GM19351 (cell line): ENCODE data around the gene SYNDIG1.

Experiments
- ATAC-seq: cut with Tn5 transposase; IDR thresholded peaks from one replicate; pipeline ENCODE4 v1.9.1; 2021; ENCODE audit warnings: mild to moderate bottlenecking, moderate library complexity; ENCODE audit not compliant: unreplicated experiment

Gene SYNDIG1

GRCh38 chr20:24470746-24471582 lies 1.5 kb downstream of the SYNDIG1 start:
- ATAC-seq: no peak

DNA sequence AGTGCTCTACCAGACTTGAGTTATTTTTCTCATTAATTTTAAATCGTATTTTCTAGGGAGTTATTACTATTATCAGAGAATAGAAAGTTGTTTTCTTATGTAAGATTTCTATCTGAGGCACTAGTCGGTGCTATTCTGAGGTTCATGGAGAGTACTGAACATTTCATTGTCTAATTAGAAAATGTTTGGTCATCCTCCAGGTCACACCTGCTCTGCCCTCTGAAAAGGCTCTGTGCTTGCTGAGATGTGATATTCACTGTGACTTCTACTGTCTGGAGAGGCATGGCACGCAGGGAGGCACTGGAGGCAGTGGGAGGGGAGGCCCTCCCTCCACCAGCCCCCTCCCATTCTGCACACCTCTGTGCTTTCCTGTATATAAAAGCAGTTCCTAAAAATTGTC lies 3.0 kb downstream of the SYNDIG1 start:
- no peak for ATAC-seq

- no peak for ATAC-seq
These were observed 4.2 kb downstream of the SYNDIG1 start for GRCh38 chr20:24473435-24474223.

- ATAC-seq: no peak
These were observed 8.6 kb downstream of the SYNDIG1 start for GRCh38 chr20:24477831-24478547.

DNA sequence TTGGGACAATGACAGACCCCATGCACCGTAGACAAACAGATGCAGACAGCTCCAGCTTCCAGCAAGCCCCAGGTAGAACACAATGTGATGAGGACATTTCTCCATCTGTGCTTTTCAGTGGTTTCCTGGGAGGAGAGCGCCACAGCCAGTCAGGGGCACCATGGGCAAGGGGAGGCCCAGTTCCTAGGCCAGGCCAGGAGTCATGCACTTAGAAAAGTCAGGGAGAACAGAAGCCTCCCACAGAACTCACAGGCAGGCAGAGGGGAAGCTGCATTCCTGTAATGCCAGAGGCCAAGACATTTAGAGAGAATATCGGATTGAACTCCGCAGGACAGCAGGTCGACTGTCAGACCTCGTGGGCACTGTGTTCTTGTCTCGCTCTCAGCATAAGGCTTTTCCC lies 9.2 kb downstream of the SYNDIG1 start:
- ATAC-seq: no peak

DNA sequence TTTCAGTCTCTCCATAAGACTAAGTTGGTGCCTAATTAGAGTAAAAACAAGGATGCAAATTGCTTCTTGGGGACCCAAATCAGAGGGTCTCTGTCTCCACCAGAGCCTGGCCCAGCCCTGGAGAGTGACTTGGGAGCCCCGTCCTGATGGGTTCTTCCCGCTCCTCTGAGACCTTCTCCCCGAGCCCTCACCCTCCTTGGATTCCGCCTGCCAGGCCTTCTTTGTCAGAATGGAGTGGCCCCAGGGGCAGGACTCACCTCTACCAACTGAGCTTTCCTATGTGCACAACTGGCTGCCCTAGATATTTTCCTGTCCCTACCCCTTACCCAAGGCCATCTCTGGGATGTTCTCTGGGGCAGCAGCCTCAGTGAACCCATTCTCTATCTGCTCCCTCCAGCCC lies 9.7 kb downstream of the SYNDIG1 start:
- no peak for ATAC-seq

DNA sequence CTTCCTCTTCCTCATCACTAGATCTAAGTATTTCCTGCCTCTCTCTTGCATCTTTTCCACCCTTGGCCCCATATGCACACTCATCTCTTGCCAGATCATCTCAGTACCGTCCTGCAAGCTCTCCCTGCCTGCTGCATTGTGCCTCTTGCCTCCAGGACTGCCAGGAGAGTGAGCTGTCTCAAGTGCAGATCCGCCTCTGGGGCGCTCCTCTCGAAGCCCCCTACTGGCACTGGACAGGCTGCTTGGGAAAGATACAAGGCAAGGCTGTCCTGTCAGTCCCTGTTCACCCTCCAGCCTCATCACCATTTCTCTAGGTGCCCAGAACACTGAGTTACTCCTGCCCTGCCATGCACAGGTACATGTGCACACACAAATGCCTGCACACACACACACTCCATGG lies 10.2 kb downstream of the SYNDIG1 start:
- ATAC-seq: no peak

- no peak for ATAC-seq
These were observed 11.1 kb downstream of the SYNDIG1 start for GRCh38 chr20:24480509-24480908.

GRCh38 chr20:24481173-24481572 lies 11.7 kb downstream of the SYNDIG1 start:
- no peak for ATAC-seq

GRCh38 chr20:24483435-24484080 lies 14.1 kb downstream of the SYNDIG1 start:
- ATAC-seq: no peak

- no peak for ATAC-seq
These were observed 14.6 kb downstream of the SYNDIG1 start for GRCh38 chr20:24484081-24484450.

GRCh38 chr20:24485981-24486380 lies 16.6 kb downstream of the SYNDIG1 start:
- ATAC-seq: no peak

DNA sequence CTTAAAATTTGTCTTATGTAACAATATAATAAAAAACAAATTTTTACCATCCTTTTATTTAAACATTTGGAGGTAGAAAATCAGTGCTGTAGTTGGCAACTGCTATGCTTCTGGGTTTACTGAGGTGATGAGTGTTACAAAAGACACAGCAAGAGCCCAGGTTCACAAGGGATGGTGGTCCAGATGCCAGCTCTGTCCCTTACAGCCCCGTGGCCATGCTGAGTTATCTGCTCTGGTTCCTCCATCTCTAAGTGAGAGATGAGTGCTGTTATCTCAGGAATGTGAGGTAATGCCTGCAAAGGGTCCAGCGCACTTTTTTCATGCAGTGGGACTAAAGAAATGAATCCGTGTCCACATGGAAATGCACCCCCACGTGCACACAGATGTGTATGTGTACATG lies 17.8 kb downstream of the SYNDIG1 start:
- ATAC-seq: no peak

- ATAC-seq: no peak
These were observed 18.2 kb downstream of the SYNDIG1 start for GRCh38 chr20:24487648-24488047.

GRCh38 chr20:24488064-24488799 lies 18.8 kb downstream of the SYNDIG1 start:
- ATAC-seq: no peak

GRCh38 chr20:24488800-24489175 lies 19.4 kb downstream of the SYNDIG1 start:
- ATAC-seq: no peak

DNA sequence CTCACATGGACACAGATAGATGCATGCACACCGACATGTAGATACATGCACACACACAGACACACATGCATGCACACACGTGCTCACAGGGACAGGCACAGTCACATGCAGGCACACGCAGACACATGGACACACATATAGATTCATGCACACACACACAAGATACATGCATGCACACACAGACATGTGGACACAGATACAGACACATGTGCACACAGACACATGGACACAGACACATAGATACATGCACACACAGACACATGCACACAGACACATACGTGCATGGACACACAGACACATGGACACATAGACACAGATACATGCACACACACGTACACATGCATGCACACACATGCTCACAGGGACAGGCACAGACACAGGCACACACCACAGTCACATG lies 19.8 kb downstream of the SYNDIG1 start:
- no peak for ATAC-seq

DNA sequence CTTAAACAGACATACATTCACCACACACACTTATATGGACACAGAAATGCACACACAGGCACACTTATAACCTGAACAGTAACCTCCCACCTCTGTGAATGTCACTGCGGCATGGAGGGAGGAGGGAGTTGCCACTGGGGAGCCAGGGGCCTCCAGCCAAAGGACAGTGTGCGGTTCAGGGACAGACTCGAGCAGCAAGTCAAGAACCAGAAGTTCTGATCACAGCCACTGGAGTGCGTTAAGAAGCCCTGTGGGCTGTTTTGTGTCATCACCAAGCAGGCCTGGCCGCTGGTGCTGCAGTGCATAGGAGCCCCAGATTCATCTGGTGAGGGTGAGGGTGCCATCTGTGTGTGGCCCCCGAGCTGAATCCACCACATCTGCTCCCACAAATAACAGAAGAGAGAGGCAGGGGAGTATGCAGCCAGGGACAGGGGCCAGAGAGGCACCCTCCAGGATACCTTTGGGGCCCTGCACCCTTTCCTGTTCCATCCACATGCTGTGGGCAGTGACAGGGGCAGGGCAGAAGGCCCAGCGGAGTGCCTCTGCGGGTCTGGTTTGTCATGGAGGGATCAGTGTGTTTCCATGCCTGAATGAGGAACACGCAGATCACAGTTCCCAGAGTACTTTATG lies 20.3 kb downstream of the SYNDIG1 start:
- no peak for ATAC-seq

DNA sequence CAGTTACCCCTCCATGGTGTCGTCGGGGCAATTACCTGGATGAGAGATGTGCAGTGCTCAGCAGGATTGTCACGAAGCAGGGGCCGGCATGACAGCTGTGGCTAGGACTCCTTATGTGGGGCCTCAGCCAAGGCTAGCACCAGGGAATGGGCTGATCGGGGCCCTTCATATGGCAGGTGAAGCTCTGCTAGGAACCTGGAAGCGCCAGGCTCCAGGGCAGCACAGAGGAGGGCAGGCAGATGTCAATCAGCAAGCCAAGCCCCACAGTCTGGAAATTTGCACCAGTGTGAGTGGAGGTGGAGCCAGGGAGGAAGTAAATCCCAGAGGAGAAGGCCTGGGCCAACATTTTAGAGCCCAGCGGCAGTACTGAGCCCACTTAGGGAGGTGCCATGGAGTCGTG lies 21.2 kb downstream of the SYNDIG1 start:
- ATAC-seq: no peak
